ENCODE results near the gene THEMIS.

DNA sequence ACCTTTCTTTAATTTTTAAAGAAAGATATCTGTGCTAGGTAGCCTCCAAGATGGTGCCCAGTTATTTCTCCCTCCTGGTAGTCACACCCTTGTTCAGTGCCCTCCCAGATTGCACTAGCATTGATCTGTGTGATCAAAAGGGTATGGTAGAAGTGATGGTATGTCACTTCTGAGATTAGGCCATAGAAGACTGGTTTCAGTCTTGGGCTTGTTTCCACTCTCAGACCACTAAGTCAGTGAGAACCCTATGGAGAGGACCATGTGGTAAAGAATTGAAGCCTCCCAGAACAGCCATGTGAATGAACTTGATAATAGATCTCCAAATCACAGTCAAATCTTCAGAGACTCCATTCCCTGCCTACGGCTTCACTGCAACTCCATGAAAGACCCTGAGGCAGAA is 57.3 kb downstream of the THEMIS start:
- TF ChIP-seq, protein P1, sequence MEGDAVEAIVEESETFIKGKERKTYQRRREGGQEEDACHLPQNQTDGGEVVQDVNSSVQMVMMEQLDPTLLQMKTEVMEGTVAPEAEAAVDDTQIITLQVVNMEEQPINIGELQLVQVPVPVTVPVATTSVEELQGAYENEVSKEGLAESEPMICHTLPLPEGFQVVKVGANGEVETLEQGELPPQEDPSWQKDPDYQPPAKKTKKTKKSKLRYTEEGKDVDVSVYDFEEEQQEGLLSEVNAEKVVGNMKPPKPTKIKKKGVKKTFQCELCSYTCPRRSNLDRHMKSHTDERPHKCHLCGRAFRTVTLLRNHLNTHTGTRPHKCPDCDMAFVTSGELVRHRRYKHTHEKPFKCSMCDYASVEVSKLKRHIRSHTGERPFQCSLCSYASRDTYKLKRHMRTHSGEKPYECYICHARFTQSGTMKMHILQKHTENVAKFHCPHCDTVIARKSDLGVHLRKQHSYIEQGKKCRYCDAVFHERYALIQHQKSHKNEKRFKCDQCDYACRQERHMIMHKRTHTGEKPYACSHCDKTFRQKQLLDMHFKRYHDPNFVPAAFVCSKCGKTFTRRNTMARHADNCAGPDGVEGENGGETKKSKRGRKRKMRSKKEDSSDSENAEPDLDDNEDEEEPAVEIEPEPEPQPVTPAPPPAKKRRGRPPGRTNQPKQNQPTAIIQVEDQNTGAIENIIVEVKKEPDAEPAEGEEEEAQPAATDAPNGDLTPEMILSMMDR (IDR thresholded peaks at IDR 0.05) = no peak
- TF ChIP-seq POLR2A (IDR thresholded peaks at IDR 0.05) = no peak
